Measurements from ENCODE around the gene ADAMTS9. TPM values are rescaled to one million over a fixed set of nuclear protein-coding genes. Genes with fewer than 3 reads are reported as not detected.

ADAMTS9 gene
- total and polyA plus RNA-seq, 4 donors: 7.0 to 212 (median 91.2) TPM

DNA sequence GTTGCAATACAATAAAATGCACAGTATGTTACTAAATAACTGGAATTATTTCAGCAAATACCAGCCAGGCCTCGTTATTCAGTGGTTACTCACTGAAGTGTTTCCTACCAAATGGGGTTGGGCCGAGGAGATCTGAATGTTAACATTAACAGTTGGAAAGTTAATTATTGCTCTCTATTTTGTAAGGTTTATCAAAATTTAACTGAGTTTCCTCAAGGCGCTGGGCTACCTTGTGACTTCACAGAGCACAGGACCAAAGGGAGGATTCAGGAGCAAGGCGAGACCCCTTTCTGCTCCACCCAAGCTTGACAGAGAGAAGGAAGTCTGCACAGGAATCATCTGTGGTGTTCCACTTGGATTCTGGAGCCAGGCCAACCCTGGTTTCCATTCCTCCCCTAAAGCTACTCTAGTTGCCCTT lies 21.6 kb downstream of the ADAMTS9 start:
- Histone ChIP-seq H3K9me3 (ENCODE audit: control insufficient read depth, low read length) (no peaks in the 10 kb centered on the region), H3K4me3 (ENCODE audit: low read length in 2 of 2) (no peak overlapping the region), H3K4me1 (ENCODE audit: control insufficient read depth in 1 of 2, insufficient read depth in 2 of 2, low read length in 2 of 2) (peaks cover 0 to 1% of the 10 kb centered on the region in 2 donors), H3K27me3 (ENCODE audit: control insufficient read depth in 1 of 2, insufficient read depth in 2 of 2, low read length in 1 of 2) (no peaks in the 10 kb centered on the region), H3K27ac (ENCODE audit: low read depth in 1 of 2, low read length in 2 of 2) (peak overlapping the region in 1 of 2 donors; percentile 57), H3K36me3 (ENCODE audit: control insufficient read depth in 1 of 2, insufficient read depth in 2 of 2, low read length in 1 of 2) (no peaks in the 10 kb centered on the region)
- intact Hi-C loops (cut with DNase I): no loop called here
- whole genome bisulfite sequencing, 2 donors: 61 to 67% methylated on average over 4 of the region's 4 CpGs
- no peak for ATAC-seq (ENCODE audit: low FRiP score)
- DNase-seq: no peak

DNA sequence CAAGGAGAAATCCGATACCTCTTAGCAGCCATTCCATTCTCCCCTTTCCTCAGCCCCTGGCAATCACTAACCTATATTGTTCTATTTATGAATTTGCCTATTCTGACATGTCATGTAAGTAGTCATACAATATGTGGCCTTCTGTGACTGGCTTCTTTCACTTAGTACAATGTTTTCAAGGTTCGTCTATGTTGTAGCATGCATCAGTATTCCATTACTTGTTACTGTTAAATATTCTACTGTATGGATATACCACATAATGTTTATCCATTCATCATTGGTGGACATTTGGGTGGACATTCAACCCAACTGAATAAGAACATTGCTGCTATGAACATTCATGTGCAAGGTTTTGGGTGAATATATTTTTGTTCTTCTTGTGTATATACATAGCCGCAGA lies 23.4 kb downstream of the ADAMTS9 start:
- Histone ChIP-seq H3K4me1 (ENCODE audit: control insufficient read depth in 1 of 2, insufficient read depth in 2 of 2, low read length in 2 of 2) (peaks cover 0 to 1% of the 10 kb centered on the region in 2 donors), H3K4me3 (ENCODE audit: low read length in 2 of 2) (no peak overlapping the region), H3K9me3 (ENCODE audit: control insufficient read depth, low read length) (no peaks in the 10 kb centered on the region), H3K36me3 (ENCODE audit: control insufficient read depth in 1 of 2, insufficient read depth in 2 of 2, low read length in 1 of 2) (no peaks in the 10 kb centered on the region), H3K27ac (ENCODE audit: low read depth in 1 of 2, low read length in 2 of 2) (no peak overlapping the region), H3K27me3 (ENCODE audit: control insufficient read depth in 1 of 2, insufficient read depth in 2 of 2, low read length in 1 of 2) (no peaks in the 10 kb centered on the region)
- ATAC-seq (ENCODE audit: low FRiP score) (no peak), DNase-seq (no peak)
- intact Hi-C loops (cut with DNase I): no loop called here
- WGBS, 2 donors: 96 to 99% methylated on average over 3 of the region's 3 CpGs

DNA sequence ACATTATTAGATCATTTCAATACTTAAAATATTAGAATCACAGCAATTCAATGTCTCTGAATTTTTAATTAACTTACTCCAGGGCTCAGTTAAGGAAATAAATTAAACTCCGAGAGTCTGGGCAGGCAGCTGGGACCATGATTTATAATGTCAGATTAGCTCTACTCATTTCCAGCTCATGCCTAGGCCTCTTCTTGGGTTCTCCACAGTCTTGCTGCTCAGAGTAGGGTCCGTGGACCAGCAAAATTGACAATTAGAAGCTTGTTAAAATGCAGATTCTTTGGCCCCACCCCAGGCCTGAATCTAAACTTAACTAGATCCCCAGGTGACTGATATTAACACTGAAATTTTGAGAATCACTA lies 28.2 kb downstream of the ADAMTS9 start:
- WGBS, 2 donors: 75 to 80% methylated on average over 2 of the region's 2 CpGs
- H3K36me3 ChIP-seq (ENCODE audit: control insufficient read depth in 1 of 2, insufficient read depth in 2 of 2, low read length in 1 of 2): peaks cover 0 to 3% of the 10 kb centered on the region in 2 donors
- no peak overlapping the region for H3K27ac ChIP-seq (ENCODE audit: low read depth in 1 of 2, low read length in 2 of 2)
- intact Hi-C loops (cut with DNase I): no loop called here
- no peaks in the 10 kb centered on the region for H3K9me3 ChIP-seq (ENCODE audit: control insufficient read depth, low read length)
- H3K27me3 ChIP-seq (ENCODE audit: control insufficient read depth in 1 of 2, insufficient read depth in 2 of 2, low read length in 1 of 2): no peaks in the 10 kb centered on the region
- H3K4me1 ChIP-seq (ENCODE audit: control insufficient read depth in 1 of 2, insufficient read depth in 2 of 2, low read length in 2 of 2): no peaks in the 10 kb centered on the region
- DNase-seq: no peak
- ATAC-seq (ENCODE audit: low FRiP score): no peak
- no peak overlapping the region for H3K4me3 ChIP-seq (ENCODE audit: low read length in 2 of 2)

DNA sequence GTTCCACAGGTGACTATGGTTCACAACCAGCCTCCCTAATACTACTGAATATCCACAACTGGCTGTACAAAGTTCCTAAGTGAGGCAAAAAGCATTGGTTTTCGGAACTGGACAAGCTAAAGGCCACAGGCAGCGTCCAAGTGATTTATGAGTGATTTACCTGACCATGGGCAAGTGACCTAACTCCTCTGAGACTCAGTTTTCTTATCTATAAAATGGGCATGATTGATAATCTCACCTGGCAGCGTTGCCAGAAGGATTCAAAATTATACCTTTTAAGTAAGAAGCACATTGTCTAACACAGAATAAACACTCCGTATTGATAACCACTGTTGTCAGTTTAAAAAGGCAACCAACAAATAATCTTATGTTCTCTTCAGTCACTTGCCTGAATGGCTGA lies 29.8 kb downstream of the ADAMTS9 start:
- WGBS, 2 donors: 87 to 96% methylated on average over 4 of the region's 4 CpGs
- no peaks in the 10 kb centered on the region for H3K9me3 ChIP-seq (ENCODE audit: control insufficient read depth, low read length)
- no peaks in the 10 kb centered on the region for H3K4me1 ChIP-seq (ENCODE audit: control insufficient read depth in 1 of 2, insufficient read depth in 2 of 2, low read length in 2 of 2)
- H3K36me3 ChIP-seq (ENCODE audit: control insufficient read depth in 1 of 2, insufficient read depth in 2 of 2, low read length in 1 of 2): peaks cover 0 to 5% of the 10 kb centered on the region in 2 donors
- DNase-seq (no peak), ATAC-seq (ENCODE audit: low FRiP score) (no peak)
- H3K27ac ChIP-seq (ENCODE audit: low read depth in 1 of 2, low read length in 2 of 2): no peak overlapping the region
- intact Hi-C loops (cut with DNase I): no loop called here
- H3K27me3 ChIP-seq (ENCODE audit: control insufficient read depth in 1 of 2, insufficient read depth in 2 of 2, low read length in 1 of 2): no peaks in the 10 kb centered on the region
- H3K4me3 ChIP-seq (ENCODE audit: low read length in 2 of 2): no peak overlapping the region

DNA sequence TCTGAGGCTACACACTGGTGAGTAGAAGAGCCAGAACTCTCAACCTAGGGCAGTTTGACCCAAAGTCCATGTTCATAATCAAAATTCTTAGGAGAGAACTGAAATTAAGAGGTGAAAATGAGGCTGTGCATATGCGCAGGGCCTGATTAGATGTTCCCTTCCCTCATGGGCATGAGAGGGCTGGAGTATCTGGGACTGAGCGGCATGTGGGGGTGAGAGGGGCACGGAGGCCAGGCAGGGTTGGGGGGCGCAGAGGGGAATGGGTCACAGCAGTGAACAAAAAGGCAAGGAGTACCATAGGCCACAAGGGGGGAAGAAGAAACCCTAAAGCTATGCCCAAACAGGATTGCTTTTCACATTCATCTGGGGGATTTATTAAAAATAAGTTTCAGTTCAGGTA lies 31.3 kb downstream of the ADAMTS9 start:
- H3K9me3 ChIP-seq (ENCODE audit: control insufficient read depth, low read length): no peaks in the 10 kb centered on the region
- ATAC-seq (ENCODE audit: low FRiP score) (no peak), DNase-seq (no peak)
- no peak overlapping the region for H3K27ac ChIP-seq (ENCODE audit: low read depth in 1 of 2, low read length in 2 of 2)
- intact Hi-C loops (cut with DNase I): no loop called here
- no peaks in the 10 kb centered on the region for H3K27me3 ChIP-seq (ENCODE audit: control insufficient read depth in 1 of 2, insufficient read depth in 2 of 2, low read length in 1 of 2)
- peaks cover 0 to 1% of the 10 kb centered on the region in 2 donors for H3K4me1 ChIP-seq (ENCODE audit: control insufficient read depth in 1 of 2, insufficient read depth in 2 of 2, low read length in 2 of 2)
- peaks cover 0 to 5% of the 10 kb centered on the region in 2 donors for H3K36me3 ChIP-seq (ENCODE audit: control insufficient read depth in 1 of 2, insufficient read depth in 2 of 2, low read length in 1 of 2)
- H3K4me3 ChIP-seq (ENCODE audit: low read length in 2 of 2): no peak overlapping the region
- 97 to 99% methylated on average over 4 of the region's 4 CpGs for WGBS, 2 donors

DNA sequence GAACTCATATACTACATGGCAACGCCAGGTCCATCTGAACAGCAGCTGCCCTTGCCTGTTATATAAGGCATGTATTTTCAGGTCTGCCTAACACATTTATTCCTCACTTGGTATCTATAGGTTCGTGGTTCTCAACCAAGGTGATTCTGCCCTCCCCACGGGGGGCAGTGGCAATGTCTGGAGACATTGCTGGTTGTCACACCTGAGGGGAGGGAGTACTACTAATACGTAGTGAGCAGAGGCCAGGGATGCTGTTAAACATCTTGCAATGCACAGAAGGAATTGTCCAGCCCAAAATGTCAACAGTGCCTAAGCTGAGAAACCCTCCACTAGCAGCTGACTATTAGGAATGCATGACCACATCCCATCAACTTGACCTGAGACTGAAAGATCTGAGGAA lies 32.6 kb downstream of the ADAMTS9 start:
- 92% methylated on average over 4 of the region's 4 CpGs for WGBS, 2 donors
- DNase-seq (no peak), ATAC-seq (ENCODE audit: low FRiP score) (no peak)
- intact Hi-C loops (cut with DNase I): no loop called here
- Histone ChIP-seq H3K4me1 (ENCODE audit: control insufficient read depth in 1 of 2, insufficient read depth in 2 of 2, low read length in 2 of 2) (peaks cover 0 to 5% of the 10 kb centered on the region in 2 donors), H3K9me3 (ENCODE audit: control insufficient read depth, low read length) (no peaks in the 10 kb centered on the region), H3K36me3 (ENCODE audit: control insufficient read depth in 1 of 2, insufficient read depth in 2 of 2, low read length in 1 of 2) (peaks cover 0 to 5% of the 10 kb centered on the region in 2 donors), H3K27me3 (ENCODE audit: control insufficient read depth in 1 of 2, insufficient read depth in 2 of 2, low read length in 1 of 2) (no peaks in the 10 kb centered on the region), H3K27ac (ENCODE audit: low read depth in 1 of 2, low read length in 2 of 2) (no peak overlapping the region), H3K4me3 (ENCODE audit: low read length in 2 of 2) (no peak overlapping the region)

DNA sequence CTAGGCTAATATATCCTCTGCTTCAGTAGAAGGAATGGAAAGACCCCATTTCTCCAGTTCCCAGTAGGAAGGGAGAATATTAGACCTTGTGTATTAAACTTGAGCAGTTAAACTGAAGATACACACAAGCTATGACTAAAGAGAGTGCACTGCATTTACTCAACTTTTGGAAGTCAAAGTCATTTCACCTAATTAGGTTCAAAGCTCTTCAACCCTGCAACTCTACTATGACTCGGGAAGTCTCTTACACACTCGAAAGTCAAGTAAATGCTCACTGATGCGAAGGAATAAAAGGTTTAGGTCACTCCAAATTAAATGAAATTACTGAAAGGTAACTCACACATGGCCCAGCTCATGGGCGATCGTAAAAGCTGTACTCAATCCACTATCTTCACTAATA lies 33.8 kb downstream of the ADAMTS9 start:
- H3K27ac ChIP-seq (ENCODE audit: low read depth in 1 of 2, low read length in 2 of 2): peak overlapping the region in 1 of 2 donors; percentile 57
- no peak overlapping the region for H3K4me3 ChIP-seq (ENCODE audit: low read length in 2 of 2)
- WGBS, 2 donors: 95 to 98% methylated on average over 5 of the region's 5 CpGs
- intact Hi-C loops (cut with DNase I): no loop called here
- H3K9me3 ChIP-seq (ENCODE audit: control insufficient read depth, low read length): no peaks in the 10 kb centered on the region
- no peaks in the 10 kb centered on the region for H3K27me3 ChIP-seq (ENCODE audit: control insufficient read depth in 1 of 2, insufficient read depth in 2 of 2, low read length in 1 of 2)
- DNase-seq: no peak
- H3K4me1 ChIP-seq (ENCODE audit: control insufficient read depth in 1 of 2, insufficient read depth in 2 of 2, low read length in 2 of 2): peaks cover 0 to 5% of the 10 kb centered on the region in 2 donors
- H3K36me3 ChIP-seq (ENCODE audit: control insufficient read depth in 1 of 2, insufficient read depth in 2 of 2, low read length in 1 of 2): peaks cover 0 to 5% of the 10 kb centered on the region in 2 donors
- ATAC-seq (ENCODE audit: low FRiP score): no peak

DNA sequence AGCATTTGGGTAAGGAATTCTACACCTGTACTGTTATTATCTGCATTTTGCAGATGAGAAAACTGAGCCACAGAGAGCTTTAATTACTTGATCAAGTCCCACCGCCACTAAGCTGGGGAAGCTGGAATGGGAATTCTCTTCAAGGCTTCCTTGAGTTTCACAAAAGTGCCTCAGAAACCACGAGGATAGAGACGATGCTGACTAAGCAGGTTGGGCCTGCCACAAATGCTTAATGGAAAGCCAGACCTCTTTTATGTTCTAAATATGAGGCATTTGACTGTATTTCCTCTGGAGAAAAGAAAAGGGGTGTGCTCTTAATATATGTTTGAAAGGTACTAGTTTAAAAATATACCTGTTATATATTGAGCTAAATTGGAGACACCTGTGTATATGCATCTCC lies 34.7 kb downstream of the ADAMTS9 start:
- no peak for ATAC-seq (ENCODE audit: low FRiP score)
- Histone ChIP-seq H3K27ac (ENCODE audit: low read depth in 1 of 2, low read length in 2 of 2) (no peak overlapping the region), H3K4me3 (ENCODE audit: low read length in 2 of 2) (no peak overlapping the region), H3K27me3 (ENCODE audit: control insufficient read depth in 1 of 2, insufficient read depth in 2 of 2, low read length in 1 of 2) (no peaks in the 10 kb centered on the region), H3K4me1 (ENCODE audit: control insufficient read depth in 1 of 2, insufficient read depth in 2 of 2, low read length in 2 of 2) (peaks cover 0 to 5% of the 10 kb centered on the region in 2 donors), H3K36me3 (ENCODE audit: control insufficient read depth in 1 of 2, insufficient read depth in 2 of 2, low read length in 1 of 2) (peaks cover 0 to 5% of the 10 kb centered on the region in 2 donors), H3K9me3 (ENCODE audit: control insufficient read depth, low read length) (no peaks in the 10 kb centered on the region)
- intact Hi-C loops (cut with DNase I): no loop called here
- DNase-seq: no peak
- WGBS, 2 donors: 87 to 93% methylated on average over 3 of the region's 3 CpGs

DNA sequence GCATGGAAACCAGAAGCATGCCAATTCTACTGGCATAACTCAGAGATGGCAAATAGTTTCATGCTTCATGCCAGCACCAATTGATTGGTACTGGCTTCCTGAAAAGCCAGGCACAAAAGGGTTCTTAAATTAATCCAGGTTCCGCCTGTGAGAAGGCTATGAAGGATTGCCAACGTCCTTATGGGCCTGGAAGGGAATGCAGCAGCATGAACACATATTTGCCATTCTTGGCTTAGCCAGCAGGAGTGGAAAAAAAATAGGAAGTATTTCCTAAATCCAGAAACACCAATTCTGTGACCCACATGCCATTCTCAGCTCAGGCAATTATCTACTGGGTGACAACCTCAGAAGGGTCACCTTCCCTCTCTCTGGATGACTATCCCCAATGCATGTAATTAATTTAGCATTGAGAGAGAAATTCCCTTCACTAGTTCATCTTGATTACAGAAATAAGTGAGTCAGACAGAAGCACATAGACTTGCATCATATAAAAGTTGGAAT lies 36.0 kb downstream of the ADAMTS9 start:
- Histone ChIP-seq H3K9me3 (ENCODE audit: control insufficient read depth, low read length) (no peaks in the 10 kb centered on the region), H3K4me1 (ENCODE audit: control insufficient read depth in 1 of 2, insufficient read depth in 2 of 2, low read length in 2 of 2) (peaks cover 0 to 5% of the 10 kb centered on the region in 2 donors), H3K27ac (ENCODE audit: low read depth in 1 of 2, low read length in 2 of 2) (peak overlapping the region in 1 of 2 donors; percentile 48), H3K36me3 (ENCODE audit: control insufficient read depth in 1 of 2, insufficient read depth in 2 of 2, low read length in 1 of 2) (peaks cover 0 to 5% of the 10 kb centered on the region in 2 donors), H3K4me3 (ENCODE audit: low read length in 2 of 2) (no peak overlapping the region), H3K27me3 (ENCODE audit: control insufficient read depth in 1 of 2, insufficient read depth in 2 of 2, low read length in 1 of 2) (no peaks in the 10 kb centered on the region)
- intact Hi-C loops (cut with DNase I): no loop called here
- ATAC-seq (ENCODE audit: low FRiP score) (no peak), DNase-seq (no peak)
- WGBS, 2 donors: 0 to 6% methylated on average over 2 of the region's 2 CpGs
